Measurements from ENCODE around the gene IL1RAPL2. TPM values are rescaled to one million over a fixed set of nuclear protein-coding genes. Genes with fewer than 3 reads are reported as not detected.

IL1RAPL2 gene
- total and polyA plus RNA-seq, 2 of the 8 experiments (the other 6 are each of a cell fraction or from before 2014, with no cell fraction given), result 0.20 to 1.3 TPM

DNA sequence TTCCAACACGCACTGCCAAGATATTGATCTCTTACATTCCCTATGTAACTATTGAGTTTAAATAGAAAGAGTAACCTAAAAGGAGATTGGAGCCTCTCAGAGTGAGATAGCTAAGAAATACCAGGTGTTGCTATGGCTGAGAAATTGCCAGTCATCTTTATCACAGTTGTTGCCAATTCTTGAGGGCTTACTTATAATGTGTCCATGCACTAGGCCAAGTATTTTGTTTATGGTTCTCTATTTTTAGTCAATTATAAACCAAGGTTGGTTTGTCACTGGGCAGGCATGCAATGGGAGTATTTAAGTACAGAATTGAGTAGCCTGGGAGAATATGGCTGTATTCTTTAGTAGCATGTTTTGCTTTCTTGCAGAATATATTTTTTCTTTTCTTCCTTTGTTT lies 452.9 kb downstream of the IL1RAPL2 start:
- Histone ChIP-seq H3K18ac (ENCODE audit: extremely low read depth, low read length) (no peak overlapping the region), H3K23ac (ENCODE audit: insufficient read length) (no peak overlapping the region), H4K8ac (ENCODE audit: extremely low read depth, insufficient read depth, low read length) (no peak overlapping the region), H2BK12ac (ENCODE audit: low read depth, low read length) (no peak overlapping the region), H2AK5ac (ENCODE audit: low read depth, low read length) (no peak overlapping the region), H4K91ac (replicated peaks; ENCODE audit: insufficient read length, low read length) (no peak overlapping the region), H3K56ac (replicated peaks; ENCODE audit: insufficient read length, low read depth, low read length) (no peak overlapping the region), H3K27me3 (replicated peaks in 1 of 4; ENCODE audit: control insufficient read depth in 3 of 4, extremely low read depth in 1 of 4, insufficient read depth in 3 of 4, low read length in 3 of 4) (no peaks in the 10 kb centered on the region), H2BK120ac (replicated peaks; ENCODE audit: low read depth, low read length) (no peak overlapping the region), H3K9me3 (ENCODE audit: insufficient read depth in 2 of 2, low read depth in 1 of 2, low read length in 1 of 2) (no peaks in the 10 kb centered on the region), H3K79me1 (ENCODE audit: low read depth, low read length) (no peaks in the 10 kb centered on the region), H3K4me3 (ENCODE audit: extremely low read depth in 1 of 4, insufficient read depth in 2 of 4, low read depth in 3 of 4, low read length in 4 of 4) (no peak overlapping the region), H3K4me1 (replicated peaks in 1 of 4; ENCODE audit: control insufficient read depth in 3 of 4, insufficient read depth in 4 of 4, low read length in 3 of 4) (no peaks in the 10 kb centered on the region), H3K79me2 (ENCODE audit: control insufficient read depth in 1 of 2, insufficient read depth in 2 of 2, low read length in 2 of 2) (no peaks in the 10 kb centered on the region), H4K20me1 (replicated peaks in 1 of 2; ENCODE audit: control insufficient read depth in 1 of 2, insufficient read depth in 2 of 2, low read length in 2 of 2) (no peaks in the 10 kb centered on the region), H2BK15ac (ENCODE audit: low read length) (no peak overlapping the region), H3K27ac (ENCODE audit: low read depth, low read length) (no peak overlapping the region), H3K36me3 (ENCODE audit: control insufficient read depth in 2 of 4, insufficient read depth in 4 of 4, low read length in 3 of 4) (no peaks in the 10 kb centered on the region), H3K4ac (replicated peaks; ENCODE audit: insufficient read length, low read depth, low read length) (no peak overlapping the region), H2BK5ac (ENCODE audit: low read depth, low read length) (no peak overlapping the region), H3K14ac (ENCODE audit: insufficient read length) (no peak overlapping the region), H2BK20ac (ENCODE audit: low read length) (no peak overlapping the region), H3K23me2 (ENCODE audit: low read depth, low read length) (no peaks in the 10 kb centered on the region), H3K9ac (replicated peaks in 1 of 4; ENCODE audit: extremely low read depth in 1 of 4, low read depth in 3 of 4, low read length in 3 of 4) (no peak overlapping the region), H2AFZ (ENCODE audit: low read length) (no peak overlapping the region), H3K4me2 (ENCODE audit: insufficient read depth in 1 of 2, low read depth in 2 of 2, low read length in 2 of 2) (no peak overlapping the region), H4K5ac (ENCODE audit: insufficient read length, low read depth, low read length) (no peak overlapping the region)
- CTCF ChIA-PET (ENCODE audit: partially characterized antibody), result no interaction called here
- 94% methylated on average over 1 of the region's 1 CpG; no CpG with 5 or more reads in 1 of the 2 experiments for WGBS, 2 experiments (ENCODE audit: extremely low coverage in 1 of 2, insufficient coverage in 1 of 2, insufficient read length in 1 of 2, insufficient replicate concordance in 2 of 2, low coverage in 1 of 2, low lambda C conversion rate in 2 of 2, missing lambda C conversion rate in 1 of 2)
- POLR2A ChIA-PET (ENCODE audit: partially characterized antibody), result no interaction called here
- DNase-seq (ENCODE audit: low read depth in 1 of 2, low spot score in 2 of 2), result no peak
- FAIRE-seq, result no peak
- TF ChIP-seq KDM1A (IDR thresholded peaks at IDR 0.05; ENCODE audit: borderline replicate concordance, low read length) (no peak), KDM5A (IDR thresholded peaks at IDR 0.05; ENCODE audit: low read length) (no peak), HDAC2 (IDR thresholded peaks at IDR 0.05; ENCODE audit: borderline replicate concordance in 1 of 2, low read depth in 2 of 2, low read length in 2 of 2) (no peak), BRCA1 (IDR thresholded peaks at IDR 0.05; ENCODE audit: low read depth, low read length) (no peak), CREB1 (IDR thresholded peaks at IDR 0.05) (no peak), TAF7 (optimal IDR thresholded peaks at IDR 0.05; ENCODE audit: borderline replicate concordance, low read depth, low read length) (no peak), TEAD4 (IDR thresholded peaks at IDR 0.05; ENCODE audit: low read depth, low read length) (no peak), SP1 (IDR thresholded peaks at IDR 0.05; ENCODE audit: low read depth, low read length) (no peak), BCL11A (IDR thresholded peaks at IDR 0.05; ENCODE audit: low read depth in 2 of 2, low read length in 2 of 2) (no peak), NRF1 (IDR thresholded peaks at IDR 0.05; ENCODE audit: low read depth, low read length) (no peak), RAD21 (IDR thresholded peaks at IDR 0.05 in 1 of 2, conservative IDR thresholded peaks at IDR 0.05 in 1 of 2; ENCODE audit: low read depth in 2 of 2, low read length in 2 of 2) (no peak), ASH2L (IDR thresholded peaks at IDR 0.05; ENCODE audit: low read length) (no peak), GTF2F1 (IDR thresholded peaks at IDR 0.05; ENCODE audit: borderline replicate concordance, low read depth, low read length) (no peak)
- TF ChIP-seq, protein P1, sequence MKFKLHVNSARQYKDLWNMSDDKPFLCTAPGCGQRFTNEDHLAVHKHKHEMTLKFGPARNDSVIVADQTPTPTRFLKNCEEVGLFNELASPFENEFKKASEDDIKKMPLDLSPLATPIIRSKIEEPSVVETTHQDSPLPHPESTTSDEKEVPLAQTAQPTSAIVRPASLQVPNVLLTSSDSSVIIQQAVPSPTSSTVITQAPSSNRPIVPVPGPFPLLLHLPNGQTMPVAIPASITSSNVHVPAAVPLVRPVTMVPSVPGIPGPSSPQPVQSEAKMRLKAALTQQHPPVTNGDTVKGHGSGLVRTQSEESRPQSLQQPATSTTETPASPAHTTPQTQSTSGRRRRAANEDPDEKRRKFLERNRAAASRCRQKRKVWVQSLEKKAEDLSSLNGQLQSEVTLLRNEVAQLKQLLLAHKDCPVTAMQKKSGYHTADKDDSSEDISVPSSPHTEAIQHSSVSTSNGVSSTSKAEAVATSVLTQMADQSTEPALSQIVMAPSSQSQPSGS (IDR thresholded peaks at IDR 0.05; ENCODE audit: low read length), result no peak

All from H1 (cell line).